ENCODE data around the gene SLC22A16.
"Not testable (repeated sequence)": the region's sequence is repeated elsewhere in the genome, so short reads cannot be mapped to it uniquely, and the experiment has no call there.

Gene SLC22A16

GRCh38 chr6:110476046-110476849 lies at the start of gene SLC22A16:
Gene SLC22A16, minus strand, starts transcription at chr6:110476613. Its CDS starts 39 bp downstream, at chr6:110476574.
- DNase-seq = peak; percentile 51

GRCh38 chr6:110525001-110525400 lies 48.6 kb upstream of the SLC22A16 start:
- no peak for DNase-seq

- no peak for DNase-seq
Observed at GRCh38 chr6:110524305-110524704, 47.9 kb upstream of the SLC22A16 start.

- no peak for DNase-seq
Observed at GRCh38 chr6:110523451-110524021, 47.1 kb upstream of the SLC22A16 start.

- no peak for DNase-seq
Observed at GRCh38 chr6:110522427-110522826, 46.0 kb upstream of the SLC22A16 start.

- DNase-seq = peak; percentile 45
Observed at GRCh38 chr6:110520992-110521543, 44.7 kb upstream of the SLC22A16 start.

- peak; percentile 88 for DNase-seq
Observed at GRCh38 chr6:110520209-110520965, 44.0 kb upstream of the SLC22A16 start.

GRCh38 chr6:110517601-110518281 lies 41.3 kb upstream of the SLC22A16 start:
- no peak for DNase-seq

- no peak for DNase-seq
Observed at GRCh38 chr6:110517034-110517433, 40.6 kb upstream of the SLC22A16 start.

- DNase-seq = no peak
Observed at GRCh38 chr6:110514818-110515217, 38.4 kb upstream of the SLC22A16 start.

- DNase-seq = peak; percentile 46
Observed at GRCh38 chr6:110512991-110513390, 36.6 kb upstream of the SLC22A16 start.

- not testable (repeated sequence) for DNase-seq
Observed at GRCh38 chr6:110512549-110512948, 36.1 kb upstream of the SLC22A16 start.

- no peak for DNase-seq
Observed at GRCh38 chr6:110511401-110511800, 35.0 kb upstream of the SLC22A16 start.

GRCh38 chr6:110509617-110510241 lies 33.3 kb upstream of the SLC22A16 start:
- no peak for DNase-seq

GRCh38 chr6:110504891-110505290 lies 28.5 kb upstream of the SLC22A16 start:
- not testable (repeated sequence) for DNase-seq

- no peak for DNase-seq
Observed at GRCh38 chr6:110495949-110496348, 19.5 kb upstream of the SLC22A16 start.

- DNase-seq = no peak
Observed at GRCh38 chr6:110493253-110493800, 16.9 kb upstream of the SLC22A16 start.

GRCh38 chr6:110492584-110492983 lies 16.2 kb upstream of the SLC22A16 start:
- no peak for DNase-seq

GRCh38 chr6:110491644-110492317 lies 15.4 kb upstream of the SLC22A16 start:
- peak; percentile 63 for DNase-seq

- DNase-seq = no peak
Observed at GRCh38 chr6:110491299-110491643, 14.9 kb upstream of the SLC22A16 start.

GRCh38 chr6:110490110-110490509 lies 13.7 kb upstream of the SLC22A16 start:
- DNase-seq = no peak
